BE2C (cell line): ENCODE results near the gene ETV1. TPM values are rescaled to one million over a fixed set of nuclear protein-coding genes. Genes with fewer than 3 reads are reported as not detected.

Source experiments
- DNase-seq: peaks from one replicate; pipeline ENCODE4 v3.0.0-alpha.2; 2020
- H3K27me3 ChIP-seq: fragments of 250-450 bp; sonication (Bioruptor Pico); 2 replicates; pipeline ENCODE4 v1.5.1; 2020; ENCODE audit warnings: mild to moderate bottlenecking
- H3K36me3 ChIP-seq: fragments of 250-450 bp; sonication (Bioruptor Pico); 2 replicates; pipeline ENCODE4 v1.5.1; 2020; ENCODE audit warnings: mild to moderate bottlenecking
- H3K4me1 ChIP-seq: fragments of 250-450 bp; sonication (Bioruptor Pico); 2 replicates; pipeline ENCODE4 v1.5.1; 2020
- H3K4me3 ChIP-seq: 2 replicates; pipeline ENCODE4 v1.5.1; 2011; ENCODE audit warnings: low read depth, low read length
- H3K9me3 ChIP-seq: fragments of 250-450 bp; sonication (Bioruptor Pico); 2 replicates; pipeline ENCODE4 v1.5.1; 2020
- CTCF ChIP-seq: IDR thresholded peaks from 2 replicates; pipeline ENCODE4 v1.5.1; 2012; ENCODE audit warnings: mild to moderate bottlenecking, low read depth, low read length
- polyA plus RNA-seq: library from polyadenylated mRNA; unstranded; fragments of >200 nt; gene quantifications from one replicate; pipeline ENCODE4 v1.2.1, GENCODE V29; 2012; ENCODE audit warnings: low read depth, missing spikeins; ENCODE audit not compliant: insufficient read length, insufficient read depth

Gene ETV1
- polyA plus RNA-seq, result 51.9 TPM

GRCh38 chr7:13989126-13989948 lies at the start of gene ETV1:
Gene ETV1 (minus strand): TSS chr7:13989666. CDS start chr7:13989052, 614 bp downstream.
- Histone ChIP-seq H3K4me1 (peaks cover 2% of the 10 kb centered on the region; the same call in 1 of the 2 replicates), H3K36me3 (no peaks in the 10 kb centered on the region), H3K4me3 (peak within 1 kb of the TSS; percentile 71), H3K9me3 (no peaks in the 10 kb centered on the region), H3K27me3 (no peaks in the 10 kb centered on the region)
- TF ChIP-seq CTCF, result peak; percentile 54
- peak; percentile 80 for DNase-seq

- H3K4me1 ChIP-seq, result peaks cover 3% of the 10 kb centered on the region; the same call in 1 of the 2 replicates
- TF ChIP-seq CTCF, result no peak
- H3K9me3 ChIP-seq, result no peaks in the 10 kb centered on the region
- H3K4me3 ChIP-seq, result no peak overlapping the region
- H3K27me3 ChIP-seq, result no peaks in the 10 kb centered on the region
- no peak for DNase-seq
- H3K36me3 ChIP-seq, result no peaks in the 10 kb centered on the region
Observed at GRCh38 chr7:14024406-14024805, 34.9 kb upstream of the ETV1 start.

GRCh38 chr7:14023838-14024237 lies 34.4 kb upstream of the ETV1 start:
- no peaks in the 10 kb centered on the region for H3K36me3 ChIP-seq
- H3K4me3 ChIP-seq, result no peak overlapping the region
- no peaks in the 10 kb centered on the region for H3K27me3 ChIP-seq
- DNase-seq, result no peak
- no peaks in the 10 kb centered on the region for H3K9me3 ChIP-seq
- H3K4me1 ChIP-seq, result peaks cover 3% of the 10 kb centered on the region; the same call in 1 of the 2 replicates
- TF ChIP-seq CTCF, result no peak

GRCh38 chr7:14023342-14023741 lies 33.9 kb upstream of the ETV1 start:
- DNase-seq, result peak; percentile 46
- no peaks in the 10 kb centered on the region for H3K27me3 ChIP-seq
- H3K4me1 ChIP-seq, result peaks cover 3% of the 10 kb centered on the region; the same call in 1 of the 2 replicates
- no peaks in the 10 kb centered on the region for H3K36me3 ChIP-seq
- no peak for TF ChIP-seq CTCF
- H3K4me3 ChIP-seq, result no peak overlapping the region
- H3K9me3 ChIP-seq, result no peaks in the 10 kb centered on the region

GRCh38 chr7:14021069-14021468 lies 31.6 kb upstream of the ETV1 start:
- no peak for DNase-seq

More at GRCh38 chr7:14021069-14021468, 31.6 kb upstream of the ETV1 start:
- no peaks in the 10 kb centered on the region for H3K27me3 ChIP-seq
- no peak overlapping the region for H3K4me3 ChIP-seq
- peaks cover 3% of the 10 kb centered on the region; the same call in 1 of the 2 replicates for H3K4me1 ChIP-seq
- H3K36me3 ChIP-seq, result no peaks in the 10 kb centered on the region
- no peaks in the 10 kb centered on the region for H3K9me3 ChIP-seq
- TF ChIP-seq CTCF, result no peak
